Measurements from ENCODE around the gene PLD1. TPM values are rescaled to one million over a fixed set of nuclear protein-coding genes. Genes with fewer than 3 reads are reported as not detected.

The PLD1 gene
- total and polyA plus RNA-seq, 8 donors, result 3.4 to 43.0 (median 11.0) TPM

GRCh38 chr3:171784387-171784786 lies 25.9 kb downstream of the PLD1 start:
- 61 to 89% (median 77%) methylated on average over 2 of the region's 2 CpGs for WGBS, 5 donors
- Histone ChIP-seq H3K9me3 (no peaks in the 10 kb centered on the region), H3K27me3 (no peaks in the 10 kb centered on the region), H3K4me1 (peaks cover 0 to 27% (median 9%) of the 10 kb centered on the region in 4 donors), H3K27ac (no peak overlapping the region), H3K36me3 (no peaks in the 10 kb centered on the region), H3K4me3 (no peak overlapping the region)
- intact Hi-C loops (cut with DNase I; ENCODE audit: low total_unique reads), result no loop called here
- DNase-seq, result no peak
- TF ChIP-seq POLR2AphosphoS5 (IDR thresholded peaks at IDR 0.05) (no peak), EP300 (IDR thresholded peaks at IDR 0.05) (no peak), POLR2A (IDR thresholded peaks at IDR 0.05) (no peak), CTCF (IDR thresholded peaks at IDR 0.05) (no peak)

- Histone ChIP-seq H3K9me3 (no peaks in the 10 kb centered on the region), H3K4me1 (peaks cover 0 to 19% (median 3%) of the 10 kb centered on the region in 4 donors), H3K27ac (no peak overlapping the region), H3K27me3 (no peaks in the 10 kb centered on the region), H3K36me3 (no peaks in the 10 kb centered on the region), H3K4me3 (no peak overlapping the region)
- intact Hi-C loops (cut with DNase I; ENCODE audit: low total_unique reads), result no loop called here
- WGBS, 5 donors, result 73 to 89% (median 77%) methylated on average over 5 of the region's 5 CpGs
- no peak for DNase-seq
- TF ChIP-seq EP300 (IDR thresholded peaks at IDR 0.05) (no peak), POLR2A (IDR thresholded peaks at IDR 0.05) (no peak), CTCF (IDR thresholded peaks at IDR 0.05) (no peak), POLR2AphosphoS5 (IDR thresholded peaks at IDR 0.05) (no peak)
These were observed 26.7 kb downstream of the PLD1 start for GRCh38 chr3:171783626-171784025.

GRCh38 chr3:171783086-171783485 lies 27.2 kb downstream of the PLD1 start:
- intact Hi-C loops (cut with DNase I; ENCODE audit: low total_unique reads), result no loop called here
- no peak for DNase-seq
- WGBS, 5 donors, result 59 to 80% (median 65%) methylated on average over 2 of the region's 2 CpGs
- H3K36me3 ChIP-seq, result no peaks in the 10 kb centered on the region
- H3K27ac ChIP-seq, result no peak overlapping the region
- H3K4me1 ChIP-seq, result peaks cover 0 to 18% (median 3%) of the 10 kb centered on the region in 4 donors
- no peak overlapping the region for H3K4me3 ChIP-seq
- no peaks in the 10 kb centered on the region for H3K27me3 ChIP-seq
- TF ChIP-seq EP300 (IDR thresholded peaks at IDR 0.05) (no peak), CTCF (IDR thresholded peaks at IDR 0.05) (no peak), POLR2AphosphoS5 (IDR thresholded peaks at IDR 0.05) (no peak), POLR2A (IDR thresholded peaks at IDR 0.05) (no peak)
- H3K9me3 ChIP-seq, result no peaks in the 10 kb centered on the region

GRCh38 chr3:171782617-171783016 lies 27.7 kb downstream of the PLD1 start:
- no peak overlapping the region for H3K27ac ChIP-seq
- WGBS, 5 donors, result 42 to 74% (median 61%) methylated on average over 1 of the region's 1 CpG
- TF ChIP-seq POLR2AphosphoS5 (IDR thresholded peaks at IDR 0.05) (no peak), CTCF (IDR thresholded peaks at IDR 0.05) (no peak), POLR2A (IDR thresholded peaks at IDR 0.05) (no peak), EP300 (IDR thresholded peaks at IDR 0.05) (no peak)
- no peaks in the 10 kb centered on the region for H3K36me3 ChIP-seq
- no peaks in the 10 kb centered on the region for H3K27me3 ChIP-seq
- no peak for DNase-seq
- H3K9me3 ChIP-seq, result no peaks in the 10 kb centered on the region
- intact Hi-C loops (cut with DNase I; ENCODE audit: low total_unique reads), result no loop called here
- peaks cover 0 to 23% (median 4%) of the 10 kb centered on the region in 4 donors for H3K4me1 ChIP-seq
- no peak overlapping the region for H3K4me3 ChIP-seq
